NCI-H2227 (cell line): ENCODE results near the gene SP2.
A peak's percentile ranks its signal among the peaks of the same experiment; 100 is the strongest.

Experiments used
- DNase-seq: peaks from one replicate; lab custom pipeline; 2025; ENCODE audit not compliant: unreplicated experiment; lab: John Stamatoyannopoulos, UW

SP2 gene

DNA sequence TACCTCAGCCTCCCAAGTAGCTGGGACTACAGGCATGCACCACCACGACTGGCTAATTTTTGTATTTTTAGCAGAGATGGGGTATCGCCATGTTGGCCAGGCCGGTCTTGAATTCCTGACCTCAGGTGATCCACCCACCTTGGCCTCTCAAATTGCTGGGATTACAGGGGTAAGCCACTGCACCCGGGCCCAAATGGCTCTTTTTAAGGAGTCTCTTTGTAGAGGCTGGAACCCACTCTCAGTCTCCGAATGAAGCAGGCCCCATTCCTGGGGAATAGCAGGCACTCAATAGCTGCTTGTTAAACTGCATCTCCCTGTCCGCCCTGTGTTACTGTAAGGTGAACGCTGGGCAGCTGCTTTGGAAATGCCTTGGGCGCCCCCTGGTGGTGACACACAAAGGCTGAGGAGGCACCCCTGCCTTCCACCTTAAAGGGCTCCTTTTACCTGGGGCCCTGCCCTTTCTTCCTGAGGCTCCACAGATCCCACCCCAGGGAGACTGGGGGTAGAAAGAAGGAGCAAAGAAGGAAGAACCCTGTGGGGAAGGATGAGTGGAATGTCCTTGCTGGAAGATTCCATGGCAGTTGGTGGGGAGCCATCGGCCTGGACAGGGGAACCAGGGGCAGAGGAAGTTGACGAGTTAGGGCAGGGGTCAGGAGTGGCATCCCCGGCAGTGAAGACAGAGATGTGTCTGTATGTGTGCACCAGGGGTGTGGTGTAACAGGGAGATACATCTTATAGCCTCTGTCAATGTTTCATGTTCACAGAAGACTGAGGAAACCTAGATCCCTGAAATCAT lies 6.1 kb upstream of the SP2 start:
- peak; percentile 88 for DNase-seq

DNA sequence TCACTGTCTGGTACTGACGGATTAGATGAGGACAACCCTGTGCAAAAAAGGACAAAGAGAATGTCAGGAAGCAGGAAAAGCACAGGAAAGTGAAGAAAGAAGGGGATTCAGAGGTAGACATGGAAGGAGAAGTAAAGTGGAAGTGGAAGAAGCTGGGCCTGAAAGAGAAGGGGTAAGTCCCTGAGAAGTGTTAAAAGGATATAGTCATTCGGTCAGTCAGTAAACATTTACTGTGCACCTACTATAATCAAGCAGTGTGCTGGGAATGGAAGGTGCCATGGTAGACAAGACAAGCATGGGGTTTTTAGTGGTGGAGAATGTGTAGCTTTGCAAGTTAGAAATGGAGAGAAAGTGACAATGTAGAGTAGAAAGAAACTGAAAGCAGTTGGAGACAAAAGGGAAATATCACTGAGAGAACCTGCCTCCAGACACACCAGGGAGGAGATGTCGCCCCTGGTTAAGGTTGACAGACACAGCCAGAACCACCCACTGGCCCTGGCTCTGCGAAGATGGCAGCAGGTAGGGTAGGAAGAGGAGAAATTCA lies 4.4 kb upstream of the SP2 start:
- no peak for DNase-seq

DNA sequence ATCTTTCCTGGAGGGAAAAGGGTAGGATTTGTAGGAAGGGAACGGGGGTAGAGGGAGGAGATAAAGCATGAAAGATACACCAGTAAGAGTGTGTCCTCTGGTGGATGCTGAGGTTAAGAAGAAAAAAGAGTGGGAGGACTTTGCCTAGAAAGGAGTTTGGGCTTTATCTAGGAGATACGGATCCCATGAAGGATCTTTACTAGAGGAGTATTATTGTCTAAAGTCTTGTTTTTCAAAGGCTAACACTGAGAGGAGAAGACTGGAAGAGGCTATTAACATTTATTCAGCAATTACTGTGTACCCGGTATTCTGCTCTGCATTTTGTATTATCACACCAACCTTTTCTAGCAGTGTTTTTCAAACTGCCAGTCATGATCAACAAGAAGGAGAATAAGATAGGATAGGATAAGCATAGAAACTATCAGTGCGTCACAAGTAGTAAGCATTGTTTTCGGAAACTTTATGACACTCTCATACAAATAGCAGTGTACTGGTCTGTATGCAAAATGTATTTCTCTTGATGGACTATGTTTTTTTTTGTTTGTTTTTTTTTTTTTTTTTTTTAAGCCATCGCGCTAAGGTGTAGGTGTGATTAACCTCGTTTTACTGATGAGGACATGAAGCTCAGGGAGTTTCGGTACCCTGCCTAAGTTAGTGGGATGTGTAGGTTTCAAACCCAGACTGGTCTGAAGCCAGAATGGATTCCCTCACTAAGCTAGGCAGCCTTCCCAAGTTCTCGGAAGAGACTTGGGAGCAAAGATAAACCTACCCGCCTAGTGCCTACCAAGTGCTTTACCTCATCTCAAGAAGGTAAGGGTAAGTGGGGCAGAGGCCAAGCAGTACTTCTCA lies 1.3 kb upstream of the SP2 start:
- DNase-seq: no peak

DNA sequence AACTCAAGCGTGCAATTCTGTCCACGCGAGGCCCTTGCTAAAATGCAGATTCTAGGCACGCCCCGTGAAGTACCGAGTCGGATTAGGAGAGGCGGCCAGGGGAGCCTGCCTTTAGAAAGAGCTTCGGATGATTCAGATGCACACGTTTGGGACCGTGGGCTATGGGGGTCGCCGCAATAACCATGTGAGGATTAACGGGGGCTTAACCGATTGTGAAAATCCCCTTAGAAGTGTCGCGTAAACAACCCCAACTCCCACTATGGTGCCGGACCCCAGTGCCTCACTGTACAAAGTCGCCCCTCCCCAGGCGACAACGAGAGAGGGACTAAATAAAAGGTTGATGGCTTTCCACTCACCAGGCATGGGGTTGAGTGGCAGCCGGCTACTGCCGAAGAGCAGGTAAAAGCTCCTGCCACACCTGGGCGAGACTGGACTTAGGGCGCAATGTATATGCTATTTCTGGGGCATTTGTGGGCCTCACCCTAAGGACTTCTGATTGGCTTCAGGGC lies 635 bp upstream of the SP2 start:
- DNase-seq: no peak

DNA sequence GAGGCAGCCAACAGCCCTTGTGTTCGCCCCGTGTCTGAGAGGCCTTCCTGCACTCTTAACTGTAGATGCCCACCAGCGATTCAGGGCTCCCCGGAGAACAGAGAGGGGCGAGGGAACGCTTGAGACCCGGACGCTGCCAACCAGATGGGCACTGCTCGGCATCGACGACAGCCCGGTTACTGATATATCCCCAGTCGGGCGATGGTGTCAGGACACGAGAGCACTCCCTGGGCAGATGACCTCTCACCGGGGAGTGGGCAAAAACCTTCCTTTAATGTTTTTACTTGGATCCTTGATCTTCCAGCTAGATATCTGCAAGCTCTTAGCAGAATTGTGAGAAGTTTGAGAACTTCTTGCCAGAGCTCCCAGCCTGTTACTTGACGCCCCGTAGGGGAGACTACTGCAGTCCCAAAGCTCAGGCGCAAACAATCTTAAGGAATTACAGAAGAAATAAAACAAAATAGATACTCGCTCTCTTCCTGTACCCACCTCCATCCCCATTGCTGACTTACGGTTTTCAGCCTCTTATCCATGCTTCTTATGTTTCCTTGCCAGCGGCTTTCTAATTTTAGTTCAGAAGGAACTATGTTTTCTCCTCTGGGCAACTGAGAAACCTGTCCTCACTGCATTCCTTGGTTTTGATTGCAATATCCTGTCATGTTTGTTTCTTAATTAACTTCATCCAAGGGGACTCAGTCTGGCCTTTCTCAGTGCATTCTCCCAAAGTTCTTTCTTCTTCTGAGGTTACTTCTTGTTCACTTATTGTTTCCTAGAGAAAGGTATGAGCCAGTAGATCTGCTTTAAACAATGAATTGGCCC lies 845 bp downstream of the SP2 start:
- DNase-seq: no peak

DNA sequence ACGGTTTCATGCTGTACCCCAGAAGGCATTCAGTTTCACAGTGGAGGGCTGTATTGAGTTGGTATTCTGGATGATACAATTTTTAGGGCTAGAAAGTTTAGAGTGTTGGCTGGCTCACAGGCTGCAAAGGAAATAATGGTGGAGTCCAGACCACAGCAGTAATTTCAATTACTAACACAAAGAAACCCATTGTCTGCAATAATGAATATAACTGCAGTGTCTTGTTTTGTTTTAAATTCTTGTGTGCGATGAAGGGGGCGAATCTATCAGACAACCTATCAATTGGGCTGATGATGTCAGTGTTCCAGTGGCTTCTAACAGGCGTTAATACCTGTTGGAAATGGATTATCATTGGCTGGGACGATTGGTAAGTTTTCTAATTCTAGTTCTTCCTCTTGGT lies 1.5 kb downstream of the SP2 start:
- DNase-seq: no peak

DNA sequence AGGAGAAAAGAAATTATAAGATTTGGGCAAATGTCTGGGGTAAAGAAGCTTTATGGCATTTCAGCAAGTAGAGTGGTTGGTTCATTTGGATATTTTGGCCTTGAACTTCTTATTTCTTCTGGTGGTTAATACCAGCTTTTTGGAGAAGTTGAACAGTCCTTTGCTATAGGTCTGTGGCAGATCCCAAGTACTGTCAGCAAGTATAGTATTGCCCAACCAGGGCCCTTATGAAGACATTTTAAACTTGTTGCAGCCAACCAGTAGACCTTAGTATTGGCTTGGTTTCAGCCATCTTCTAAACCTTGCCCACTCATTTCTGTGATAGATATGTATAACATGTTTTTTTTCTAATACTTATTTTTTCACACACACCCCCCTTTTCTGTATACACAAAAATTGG lies 2.2 kb downstream of the SP2 start:
- no peak for DNase-seq

DNA sequence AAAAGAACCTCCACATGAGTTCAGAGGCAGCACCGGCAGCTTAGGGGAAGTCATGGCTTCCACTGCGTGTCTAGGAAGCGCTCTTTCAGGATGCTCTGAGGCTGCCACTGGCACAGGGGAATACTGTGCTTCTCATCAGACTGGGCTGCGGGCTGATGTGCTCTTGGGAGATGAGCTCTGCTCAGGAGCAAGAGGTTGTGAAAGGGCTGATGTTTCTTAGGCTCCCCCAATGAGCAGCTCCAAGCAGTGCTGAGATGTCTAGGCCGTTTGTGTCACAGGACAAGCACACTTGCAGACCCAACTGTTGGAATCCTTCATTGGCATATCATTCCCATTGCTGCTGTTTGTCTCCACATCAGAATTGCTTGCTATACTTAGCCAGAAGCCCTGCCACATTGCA lies 3.6 kb downstream of the SP2 start:
- DNase-seq: no peak

DNA sequence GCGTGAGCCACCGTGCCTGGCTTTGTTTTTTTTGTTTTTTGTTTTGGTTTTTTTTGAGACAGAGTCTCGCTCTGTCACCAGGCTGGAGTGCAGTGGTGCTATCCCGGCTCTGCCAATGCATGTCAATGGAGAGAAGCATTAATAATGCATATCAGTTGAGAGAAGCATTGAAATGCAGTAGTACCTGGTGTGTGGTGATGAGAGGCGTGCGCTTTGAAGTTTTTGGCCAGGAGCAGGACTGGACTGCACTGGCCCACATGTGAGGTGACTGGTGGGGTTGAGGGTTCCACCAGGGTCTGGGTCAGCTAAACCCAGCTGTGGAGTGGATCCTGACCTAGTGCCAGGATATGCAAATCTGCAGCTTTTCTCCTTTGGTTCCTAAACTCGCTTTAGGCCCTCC lies 5.4 kb downstream of the SP2 start:
- no peak for DNase-seq

DNA sequence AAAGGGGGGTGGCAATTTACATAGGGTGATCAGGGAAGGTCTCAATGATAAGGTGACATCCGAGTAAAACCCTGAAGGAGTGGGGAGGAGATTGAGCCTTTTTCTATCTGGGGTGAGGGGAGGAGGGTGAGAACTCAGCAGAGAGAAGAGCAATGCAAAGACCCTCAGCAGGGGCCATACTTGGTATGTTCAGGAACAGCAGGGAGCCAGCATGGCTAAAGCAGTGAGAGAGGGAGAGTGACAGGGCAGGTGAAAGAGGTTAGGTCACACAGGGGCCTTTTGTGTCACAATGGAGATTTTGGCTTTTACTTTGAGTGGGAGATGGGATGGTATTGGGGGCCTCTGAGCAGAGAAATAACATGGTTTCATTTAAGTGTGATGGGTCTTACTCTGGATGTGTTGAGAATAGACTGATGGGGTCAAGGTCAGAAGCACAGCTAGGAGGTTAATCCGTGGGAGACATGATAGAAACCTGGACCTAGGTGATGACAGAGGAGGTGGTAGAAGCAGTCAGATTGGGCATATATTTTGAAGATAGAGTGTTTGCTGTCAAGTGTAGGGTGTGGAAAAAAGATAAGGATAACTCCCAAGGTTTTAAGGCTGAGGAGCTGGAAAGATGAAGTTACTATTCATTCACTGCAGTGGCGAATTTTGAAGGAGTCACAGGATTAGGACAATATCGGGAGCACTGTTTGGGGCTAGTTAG lies 6.2 kb downstream of the SP2 start:
- no peak for DNase-seq

DNA sequence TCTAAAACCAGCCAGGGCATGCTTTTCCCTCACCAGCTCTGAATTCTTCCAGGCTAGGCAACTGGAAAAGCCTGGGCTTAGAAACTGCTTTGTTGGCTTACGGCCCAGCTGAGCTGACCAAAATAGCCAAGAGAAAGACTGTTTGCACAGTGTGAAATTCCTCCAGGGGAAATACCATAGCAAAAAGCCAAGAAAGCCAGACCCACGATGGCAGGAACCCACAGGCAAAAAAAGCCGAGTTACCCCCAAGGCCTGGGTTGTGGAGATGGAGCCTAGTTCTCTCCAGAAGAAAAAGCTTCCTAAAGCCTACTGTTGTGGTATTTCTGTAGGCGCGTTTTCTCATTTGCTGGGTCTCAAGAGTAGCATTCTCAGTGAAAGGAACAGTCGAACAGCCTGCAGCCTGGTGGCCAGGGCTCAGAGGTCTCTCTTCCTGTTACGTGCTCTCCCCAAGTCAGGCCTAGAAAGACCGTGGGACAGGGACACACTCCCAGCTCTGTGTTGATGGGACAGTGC lies 9.2 kb downstream of the SP2 start:
- DNase-seq: no peak

DNA sequence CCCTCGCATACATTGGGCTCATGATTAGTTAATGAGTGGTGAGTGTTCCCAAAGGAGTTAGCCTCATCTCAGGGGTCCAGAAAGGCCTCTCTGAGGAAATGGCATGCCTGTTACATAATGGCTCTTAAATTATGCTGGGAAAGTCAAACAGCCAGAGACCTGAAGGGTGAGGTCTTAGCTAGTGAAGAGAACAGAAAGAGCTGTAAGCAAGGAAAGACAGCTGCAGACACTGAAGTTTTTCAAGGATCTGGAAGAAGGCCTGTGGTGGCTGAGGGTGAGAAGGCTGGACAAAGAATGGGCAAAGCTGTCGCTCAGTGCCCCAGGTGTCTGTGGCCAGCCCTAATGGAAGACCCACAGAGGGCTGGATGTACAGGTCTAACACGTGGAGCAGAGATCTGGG lies 10.4 kb downstream of the SP2 start:
- no peak for DNase-seq

DNA sequence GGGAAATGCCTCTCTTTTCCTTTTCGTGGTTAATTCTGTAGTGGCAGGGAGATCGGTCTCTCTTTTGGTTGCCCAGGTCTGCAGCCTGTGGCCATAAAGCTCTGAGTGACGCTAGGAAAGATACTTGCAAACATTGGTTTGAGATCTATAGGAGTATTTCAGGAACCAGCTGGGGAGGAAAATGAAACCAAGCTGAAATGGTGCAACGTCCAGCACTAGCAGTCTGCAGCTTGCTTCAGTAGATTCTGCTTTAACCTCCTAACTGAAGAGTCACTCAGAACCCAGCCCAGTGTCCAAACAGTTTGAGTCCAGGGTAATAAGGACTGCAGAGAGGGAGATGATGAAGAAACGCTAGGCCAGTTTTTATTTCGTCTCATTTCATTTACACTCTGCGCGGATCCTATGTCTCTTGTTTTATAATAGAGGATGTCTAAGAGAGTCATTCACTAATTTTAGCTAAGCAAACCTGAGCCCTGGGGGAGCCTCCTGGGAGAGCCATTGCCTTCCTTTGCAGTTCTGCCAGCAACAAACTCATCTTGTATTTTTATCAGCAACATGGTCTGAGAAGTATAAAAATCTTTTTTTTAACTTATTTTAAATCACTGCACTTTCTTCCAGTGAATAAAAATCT lies 12.0 kb downstream of the SP2 start:
- DNase-seq: no peak

DNA sequence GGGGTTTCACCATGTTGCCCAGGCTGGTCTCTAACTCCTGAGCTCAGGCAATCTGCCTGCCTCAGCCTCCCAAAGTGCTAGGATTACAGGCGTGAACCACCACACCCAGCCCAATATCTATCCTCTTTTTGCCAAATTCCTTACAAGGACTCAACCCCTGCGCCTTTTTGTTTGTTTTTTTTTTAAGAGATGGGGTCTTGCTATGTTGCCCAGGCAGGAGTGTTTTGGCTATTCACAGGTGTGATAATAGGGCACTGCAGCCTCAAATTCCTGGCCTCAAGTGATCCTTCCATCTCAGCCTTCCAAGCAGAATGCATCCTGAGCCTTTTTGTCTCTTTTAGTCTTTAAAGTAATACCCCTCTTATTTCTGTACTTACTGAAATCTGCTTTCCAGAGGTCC lies 17.0 kb downstream of the SP2 start:
- no peak for DNase-seq

DNA sequence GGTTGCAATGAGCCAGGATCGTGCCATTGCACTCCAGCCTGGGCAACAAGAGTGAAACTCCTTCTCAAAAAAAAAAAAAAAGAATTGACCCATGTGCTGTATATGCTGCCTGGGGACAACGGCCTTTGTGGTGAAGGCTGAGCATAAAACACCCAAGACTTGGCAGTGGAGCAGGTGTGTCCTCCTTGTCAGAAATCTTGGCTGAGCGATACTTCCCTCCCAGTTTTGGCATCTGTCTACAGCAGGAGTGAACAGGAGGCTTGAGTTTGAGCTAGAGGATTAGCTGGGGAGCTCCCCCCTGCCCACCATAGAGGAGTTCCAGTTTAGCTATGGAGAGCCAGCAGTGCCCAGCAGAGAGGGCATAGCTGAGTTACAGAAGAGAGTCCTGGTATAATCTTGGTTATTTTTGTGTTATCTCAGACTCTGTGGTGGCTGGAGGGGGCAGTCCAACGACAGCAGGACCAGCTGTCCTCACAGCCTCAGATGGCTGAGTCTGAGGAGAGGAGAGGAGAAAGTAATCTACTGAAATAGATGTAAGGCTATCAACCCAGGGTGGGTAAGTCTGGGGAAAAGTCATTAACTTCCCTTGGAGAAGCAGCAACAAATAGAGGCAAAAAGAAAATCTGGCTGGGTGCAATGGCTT lies 18.4 kb downstream of the SP2 start:
- no peak for DNase-seq

DNA sequence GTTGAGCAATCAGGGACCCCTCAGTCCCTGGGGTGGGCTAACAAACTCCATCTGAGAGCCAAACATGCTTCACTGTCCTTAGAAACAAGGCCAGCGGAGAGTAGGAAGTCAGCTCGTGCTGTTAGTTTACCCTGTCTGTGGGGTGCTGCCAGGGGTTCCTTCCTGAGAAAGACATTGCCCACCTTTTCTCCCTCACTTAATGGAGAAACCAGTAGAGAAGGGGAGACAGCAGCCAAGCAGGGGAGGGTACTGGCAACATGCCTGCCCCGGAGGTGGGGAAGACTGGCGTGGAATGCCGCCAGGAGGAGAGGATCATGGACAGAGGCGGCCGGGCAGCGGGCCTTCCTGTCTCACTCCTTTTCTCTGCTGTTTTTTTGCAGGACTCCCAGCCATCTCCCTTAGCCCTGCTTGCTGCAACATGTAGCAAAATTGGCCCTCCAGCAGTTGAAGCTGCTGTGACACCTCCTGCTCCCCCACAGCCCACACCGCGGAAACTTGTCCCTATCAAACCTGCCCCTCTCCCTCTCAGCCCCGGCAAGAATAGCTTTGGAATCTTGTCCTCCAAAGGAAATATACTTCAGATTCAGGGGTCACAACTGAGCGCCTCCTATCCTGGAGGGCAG lies 19.9 kb downstream of the SP2 start:
- DNase-seq: no peak

DNA sequence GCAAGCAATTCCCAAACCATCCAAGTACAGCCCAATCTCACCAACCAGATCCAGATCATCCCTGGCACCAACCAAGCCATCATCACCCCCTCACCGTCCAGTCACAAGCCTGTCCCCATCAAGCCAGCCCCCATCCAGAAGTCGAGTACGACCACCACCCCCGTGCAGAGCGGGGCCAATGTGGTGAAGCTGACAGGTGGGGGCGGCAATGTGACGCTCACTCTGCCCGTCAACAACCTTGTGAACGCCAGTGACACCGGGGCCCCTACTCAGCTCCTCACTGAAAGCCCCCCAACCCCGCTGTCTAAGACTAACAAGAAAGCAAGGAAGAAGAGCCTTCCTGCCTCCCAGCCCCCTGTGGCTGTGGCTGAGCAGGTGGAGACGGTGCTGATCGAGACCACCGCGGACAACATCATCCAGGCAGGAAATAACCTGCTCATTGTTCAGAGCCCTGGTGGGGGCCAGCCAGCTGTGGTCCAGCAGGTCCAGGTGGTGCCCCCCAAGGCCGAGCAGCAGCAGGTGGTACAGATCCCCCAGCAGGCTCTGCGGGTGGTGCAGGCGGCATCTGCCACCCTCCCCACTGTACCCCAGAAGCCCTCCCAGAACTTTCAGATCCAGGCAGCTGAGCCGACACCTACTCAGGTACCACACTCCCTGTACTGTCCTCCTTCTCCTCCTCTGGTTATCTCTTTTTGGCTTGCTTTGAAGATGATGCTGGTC lies 20.6 kb downstream of the SP2 start:
- DNase-seq: no peak

DNA sequence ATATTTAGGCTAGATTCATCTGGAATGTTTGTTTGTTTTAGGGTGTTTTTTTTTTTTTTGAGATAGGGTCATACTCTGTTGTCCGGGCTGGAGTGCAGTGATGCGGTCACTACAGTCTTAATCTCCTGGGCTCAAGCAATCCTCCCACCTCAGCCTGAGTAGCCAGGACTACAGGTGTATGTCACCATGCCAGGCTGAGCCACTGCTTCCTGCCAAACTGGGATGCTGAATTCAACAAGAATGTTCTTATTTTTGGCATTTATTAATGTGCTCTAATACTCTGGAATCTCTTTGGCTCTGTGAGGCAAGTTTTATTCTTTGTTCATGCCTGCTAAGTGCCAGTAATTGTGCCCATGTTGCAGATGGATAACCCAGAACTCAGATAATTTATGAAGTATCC lies 21.5 kb downstream of the SP2 start:
- DNase-seq: no peak
